ENCODE data around the gene TMEM37. TPM values are rescaled to one million over a fixed set of nuclear protein-coding genes. Genes with fewer than 3 reads are reported as not detected.

The TMEM37 gene
- total RNA-seq, 1 experiment from 2014 or later = 2.3 TPM

- Histone ChIP-seq H3K4me3 (replicated peaks in 1 of 2; ENCODE audit: low read depth in 1 of 2, low read length in 2 of 2) (no peak overlapping the region), H3K4me2 (ENCODE audit: low read length) (no peak overlapping the region), H2AFZ (ENCODE audit: low read depth, low read length, poor library complexity, severe bottlenecking) (no peak overlapping the region), H3K9me3 (ENCODE audit: control insufficient read depth in 1 of 2, insufficient read depth in 1 of 2, low read depth in 1 of 2, low read length in 2 of 2) (peaks cover 3 to 4% of the 10 kb centered on the region in 2 experiments; a peak in 2 of 4 replicates), H4K20me1 (ENCODE audit: insufficient read depth) (no peaks in the 10 kb centered on the region), H3K36me3 (ENCODE audit: control insufficient read depth in 1 of 2, insufficient read depth in 2 of 2, low read length in 2 of 2) (no peaks in the 10 kb centered on the region), H3K27me3 (ENCODE audit: insufficient read depth, low read length) (no peaks in the 10 kb centered on the region), H3K4me1 (ENCODE audit: control insufficient read depth in 1 of 2, insufficient read depth in 2 of 2, low read length in 2 of 2) (no peaks in the 10 kb centered on the region), H3K27ac (ENCODE audit: low read depth, low read length) (no peak overlapping the region), H3K9ac (ENCODE audit: low read length) (no peak overlapping the region), H3K9me2 (ENCODE audit: insufficient read depth) (no peaks in the 10 kb centered on the region), H3K79me2 (ENCODE audit: insufficient read depth, low read length) (no peaks in the 10 kb centered on the region)
- ChIA-PET CTCF (no interaction called here), POLR2A (no interaction called here), RAD21 (ENCODE audit: low non-redundant PET in 1 of 2, low total read pairs in 2 of 2, uncharacterized antibody in 2 of 2, unreplicated experiment in 2 of 2) (no interaction called here)
- no TSS peak for BruUV-seq (replicated peaks)
- ATAC-seq (no peak), DNase-seq (ENCODE audit: low read depth, low spot score) (no peak)
- intact Hi-C loops (cut with micrococcal nuclease) = no loop called here
- TF ChIP-seq MAX (IDR thresholded peaks at IDR 0.05) (no peak), CTCF (IDR thresholded peaks at IDR 0.05 in 2 of 3, conservative IDR thresholded peaks at IDR 0.05 in 1 of 3; ENCODE audit: borderline replicate concordance in 1 of 3, insufficient read depth in 1 of 3, low read depth in 2 of 3, low read length in 2 of 3) (no peak)
These were observed 8.6 kb upstream of the TMEM37 start for GRCh38 chr2:119423108-119423444.

GRCh38 chr2:119423811-119424210 lies 7.8 kb upstream of the TMEM37 start:
- Histone ChIP-seq H3K4me2 (ENCODE audit: low read length) (no peak overlapping the region), H3K79me2 (ENCODE audit: insufficient read depth, low read length) (no peaks in the 10 kb centered on the region), H3K27ac (ENCODE audit: low read depth, low read length) (no peak overlapping the region), H3K4me3 (replicated peaks in 1 of 2; ENCODE audit: low read depth in 1 of 2, low read length in 2 of 2) (no peak overlapping the region), H3K9me2 (ENCODE audit: insufficient read depth) (no peaks in the 10 kb centered on the region), H3K27me3 (ENCODE audit: insufficient read depth, low read length) (no peaks in the 10 kb centered on the region), H3K36me3 (ENCODE audit: control insufficient read depth in 1 of 2, insufficient read depth in 2 of 2, low read length in 2 of 2) (no peaks in the 10 kb centered on the region), H3K9ac (ENCODE audit: low read length) (no peak overlapping the region), H2AFZ (ENCODE audit: low read depth, low read length, poor library complexity, severe bottlenecking) (no peak overlapping the region), H3K9me3 (ENCODE audit: control insufficient read depth in 1 of 2, insufficient read depth in 1 of 2, low read depth in 1 of 2, low read length in 2 of 2) (peaks cover 3 to 4% of the 10 kb centered on the region in 2 experiments; a peak in 2 of 4 replicates), H3K4me1 (ENCODE audit: control insufficient read depth in 1 of 2, insufficient read depth in 2 of 2, low read length in 2 of 2) (no peaks in the 10 kb centered on the region), H4K20me1 (ENCODE audit: insufficient read depth) (no peaks in the 10 kb centered on the region)
- RAD21 ChIA-PET (ENCODE audit: low non-redundant PET in 1 of 2, low total read pairs in 2 of 2, uncharacterized antibody in 2 of 2, unreplicated experiment in 2 of 2) = no interaction called here
- ATAC-seq = no peak
- CTCF ChIA-PET = no interaction called here
- POLR2A ChIA-PET = no interaction called here
- TF ChIP-seq EZH2 (IDR thresholded peaks at IDR 0.05) = no peak
- no peak for TF ChIP-seq CBX3 (IDR thresholded peaks at IDR 0.05; ENCODE audit: low read depth)
- TF ChIP-seq FOSL1 (IDR thresholded peaks at IDR 0.05; ENCODE audit: low read depth) = no peak
- TF ChIP-seq SIN3A (IDR thresholded peaks at IDR 0.05; ENCODE audit: low read depth) = no peak
- TF ChIP-seq POLR2AphosphoS5 (IDR thresholded peaks at IDR 0.05; ENCODE audit: low read depth, low read length) = no peak
- no peak for TF ChIP-seq TCF7L2 (IDR thresholded peaks at IDR 0.05; ENCODE audit: borderline replicate concordance, extremely low read depth, insufficient read depth, insufficient read length)
- no peak for TF ChIP-seq EGR1 (IDR thresholded peaks at IDR 0.05; ENCODE audit: low read depth)
- TF ChIP-seq ZNF274 (IDR thresholded peaks at IDR 0.05; ENCODE audit: low read depth, low read length) = no peak
- TF ChIP-seq SP1 (IDR thresholded peaks at IDR 0.05; ENCODE audit: low read depth) = no peak
- BruUV-seq (replicated peaks) = no TSS peak
- DNase-seq (ENCODE audit: low read depth, low spot score) = no peak
- intact Hi-C loops (cut with micrococcal nuclease) = no loop called here

All from HCT116 (cell line).